NB4 (cell line): ENCODE results near the gene PRR23E.

Experiments
- MYC ChIP-seq: IDR thresholded peaks from 2 replicates; pipeline ENCODE4 v1.6.1; 2011; ENCODE audit warnings: low read depth, low read length
- POLR2A ChIP-seq: IDR thresholded peaks from 2 replicates; pipeline ENCODE4 v1.6.1; 2011; ENCODE audit warnings: mild to moderate bottlenecking; ENCODE audit not compliant: insufficient read length; ENCODE audit errors: extremely low read depth
- TF ChIP-seq, protein P1 (sequence below): IDR thresholded peaks from one replicate; pipeline ENCODE4 v1.5.1; 2012; ENCODE audit warnings: low read depth, low read length
- TF ChIP-seq, protein P2 (sequence below): IDR thresholded peaks from 2 replicates; pipeline ENCODE4 v1.6.1; 2011; ENCODE audit warnings: low read depth, low read length

DNA sequence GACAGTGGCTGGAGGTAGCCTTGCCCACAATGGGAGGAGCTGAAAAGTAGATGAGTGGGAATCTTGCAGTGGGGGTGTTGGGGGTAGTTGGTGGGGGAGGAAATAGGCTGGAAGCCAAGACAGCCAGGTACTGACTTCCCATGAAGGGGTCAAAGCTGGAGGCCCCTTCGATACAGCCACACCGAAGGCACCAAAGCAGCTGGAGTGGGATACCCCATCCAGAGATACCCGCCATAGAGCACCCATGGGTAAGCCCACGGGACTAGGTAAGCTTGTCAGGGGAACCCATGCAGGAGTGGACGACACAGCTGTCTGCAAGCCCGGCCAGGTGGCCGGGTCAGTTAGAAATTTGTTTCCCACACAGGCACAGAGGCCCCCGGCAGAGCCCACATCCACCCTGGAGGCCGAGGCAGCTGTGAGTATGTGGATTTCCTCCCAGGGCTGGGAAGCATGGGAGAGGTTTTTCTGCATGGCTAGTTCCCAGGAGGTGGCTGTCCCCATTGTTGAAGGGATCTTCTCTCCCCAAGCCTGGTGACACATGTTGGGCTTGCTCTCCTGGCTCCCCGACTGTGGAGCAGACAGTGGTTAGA lies 28.6 kb downstream of the PRR23E start:
- TF ChIP-seq POLR2A (no peak), MYC (no peak)
- TF ChIP-seq, protein P1, sequence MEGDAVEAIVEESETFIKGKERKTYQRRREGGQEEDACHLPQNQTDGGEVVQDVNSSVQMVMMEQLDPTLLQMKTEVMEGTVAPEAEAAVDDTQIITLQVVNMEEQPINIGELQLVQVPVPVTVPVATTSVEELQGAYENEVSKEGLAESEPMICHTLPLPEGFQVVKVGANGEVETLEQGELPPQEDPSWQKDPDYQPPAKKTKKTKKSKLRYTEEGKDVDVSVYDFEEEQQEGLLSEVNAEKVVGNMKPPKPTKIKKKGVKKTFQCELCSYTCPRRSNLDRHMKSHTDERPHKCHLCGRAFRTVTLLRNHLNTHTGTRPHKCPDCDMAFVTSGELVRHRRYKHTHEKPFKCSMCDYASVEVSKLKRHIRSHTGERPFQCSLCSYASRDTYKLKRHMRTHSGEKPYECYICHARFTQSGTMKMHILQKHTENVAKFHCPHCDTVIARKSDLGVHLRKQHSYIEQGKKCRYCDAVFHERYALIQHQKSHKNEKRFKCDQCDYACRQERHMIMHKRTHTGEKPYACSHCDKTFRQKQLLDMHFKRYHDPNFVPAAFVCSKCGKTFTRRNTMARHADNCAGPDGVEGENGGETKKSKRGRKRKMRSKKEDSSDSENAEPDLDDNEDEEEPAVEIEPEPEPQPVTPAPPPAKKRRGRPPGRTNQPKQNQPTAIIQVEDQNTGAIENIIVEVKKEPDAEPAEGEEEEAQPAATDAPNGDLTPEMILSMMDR = no peak
- TF ChIP-seq, protein P2, sequence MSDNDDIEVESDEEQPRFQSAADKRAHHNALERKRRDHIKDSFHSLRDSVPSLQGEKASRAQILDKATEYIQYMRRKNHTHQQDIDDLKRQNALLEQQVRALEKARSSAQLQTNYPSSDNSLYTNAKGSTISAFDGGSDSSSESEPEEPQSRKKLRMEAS = no peak
